HCT116 (cell line): Measurements from ENCODE around the gene CLTC. TPM values are rescaled to one million over a fixed set of nuclear protein-coding genes. Genes with fewer than 3 reads are reported as not detected.

Source experiments
- ATAC-seq: fragments of 200-7000 bp; cut with Tn5 transposase; 2 replicates; pipeline ENCODE4 v1.9.1; 2020; ENCODE audit warnings: mild to moderate bottlenecking, moderate library complexity
- BruUV-seq: library from RNA; stranded (reverse); fragments of 400-500 nt; replicated peaks from 2 replicates; lab custom pipeline; 2021; lab: Mats Ljungman, UMichigan
- CTCF ChIA-PET: fragments of 300-600 bp; sonication (Branson Sonifier 250); formaldehyde crosslinking; loops from one replicate; lab custom pipeline; 2021; ENCODE audit warnings: antibody characterized with exemption; lab: Charles Lee
- POLR2A ChIA-PET: fragments of 300-600, 350-600 bp; sonication (Branson Sonifier 250); formaldehyde crosslinking; loops from one replicate; lab custom pipeline; 2021; ENCODE audit warnings: antibody characterized with exemption; lab: Charles Lee
- RAD21 ChIA-PET, 2 experiments: fragments of 300-600 bp; sonication (Branson Sonifier 250); formaldehyde crosslinking; loops; one replicate each; lab custom pipeline; 2023; ENCODE audit warnings: low total read pairs in 2 of 2; ENCODE audit not compliant: uncharacterized antibody in 2 of 2, unreplicated experiment in 2 of 2, low non-redundant PET in 1 of 2; lab: Charles Lee
- DNase-seq: peaks from one replicate; pipeline ENCODE4 v3.0.0-alpha.2; 2010; ENCODE audit warnings: low read depth, low spot score
- H2AFZ ChIP-seq: fragments of 200-600 bp; shearing (Covaris generic), sonication (generic); 2 replicates; pipeline ENCODE4 v1.6.1; 2017; ENCODE audit warnings: low read depth, mixed run types, mixed read lengths, antibody characterized with exemption, low read length; ENCODE audit not compliant: poor library complexity, severe bottlenecking
- H3K27ac ChIP-seq: 2 replicates; pipeline ENCODE4 v1.5.1; 2012; ENCODE audit warnings: low read depth, low read length
- H3K27me3 ChIP-seq: fragments of 200-600 bp; sonication (generic); 2 replicates; pipeline ENCODE4 v1.6.1; 2016; ENCODE audit warnings: mixed run types, low read length, mixed read lengths; ENCODE audit not compliant: insufficient read depth
- H3K36me3 ChIP-seq, 2 experiments: fragments of 200-500 bp in 1 of 2; fragments of 200-600 bp in 1 of 2; sonication (Bioruptor generic) in 1 of 2; sonication (generic) in 1 of 2; 2 replicates each; pipeline versions ENCODE4 v1.5.1 to v1.6.1; 2014 to 2016; ENCODE audit warnings: low read length in 2 of 2, inconsistent platforms in 1 of 2, mixed read lengths in 1 of 2, mixed run types in 1 of 2; ENCODE audit not compliant: insufficient read depth in 2 of 2, control insufficient read depth in 1 of 2
- H3K4me1 ChIP-seq, 2 experiments: fragments of 200-600 bp in 1 of 2; sonication (generic) in 1 of 2; 2 replicates each; pipeline versions ENCODE4 v1.5.1 to v1.6.1; 2012 to 2017; ENCODE audit warnings: low read length in 2 of 2, inconsistent platforms in 1 of 2, mild to moderate bottlenecking in 1 of 2, mixed read lengths in 1 of 2, mixed run types in 1 of 2, moderate library complexity in 1 of 2; ENCODE audit not compliant: insufficient read depth in 2 of 2, control insufficient read depth in 1 of 2
- H3K4me2 ChIP-seq: fragments of 200-600 bp; sonication (generic); 2 replicates; pipeline ENCODE4 v1.6.1; 2017; ENCODE audit warnings: mixed run types, low read length, mixed read lengths
- H3K4me3 ChIP-seq, 2 experiments: fragments of 200-600 bp in 1 of 2; sonication (generic) in 1 of 2; replicated peaks in 1 of 2; 2 replicates each; pipeline ENCODE4 v1.5.1; 2011 to 2016; ENCODE audit warnings: low read length in 2 of 2, control low read depth in 1 of 2, low read depth in 1 of 2, mild to moderate bottlenecking in 1 of 2, mixed read lengths in 1 of 2, mixed run types in 1 of 2
- H3K79me2 ChIP-seq: fragments of 200-600 bp; sonication (generic); 2 replicates; pipeline ENCODE4 v1.6.1; 2017; ENCODE audit warnings: mild to moderate bottlenecking, mixed run types, low read length, moderate library complexity, mixed read lengths; ENCODE audit not compliant: insufficient read depth
- H3K9ac ChIP-seq: fragments of 200-600 bp; sonication (generic); 2 replicates; pipeline ENCODE4 v1.6.1; 2016; ENCODE audit warnings: low read length, mixed read lengths
- H3K9me2 ChIP-seq: fragments of 200-600 bp; sonication (generic), shearing (Covaris generic); 2 replicates; pipeline ENCODE4 v1.6.1; 2017; ENCODE audit warnings: mixed run types, mild to moderate bottlenecking, moderate library complexity; ENCODE audit not compliant: insufficient read depth
- H3K9me3 ChIP-seq, 2 experiments: fragments of 200-500 bp in 1 of 2; fragments of 200-600 bp in 1 of 2; sonication (Bioruptor generic) in 1 of 2; sonication (generic) in 1 of 2; 2 replicates each; pipeline ENCODE4 v1.6.1; 2014 to 2017; ENCODE audit warnings: low read length in 2 of 2, mixed read lengths in 2 of 2, inconsistent platforms in 1 of 2, low read depth in 1 of 2, mild to moderate bottlenecking in 1 of 2, mixed run types in 1 of 2, moderate library complexity in 1 of 2; ENCODE audit not compliant: control insufficient read depth in 1 of 2, insufficient read depth in 1 of 2
- H4K20me1 ChIP-seq: fragments of 200-600 bp; sonication (generic), shearing (Covaris generic); 2 replicates; pipeline ENCODE4 v1.6.1; 2017; ENCODE audit warnings: mixed run types, mild to moderate bottlenecking, moderate library complexity; ENCODE audit not compliant: insufficient read depth
- CBX3 ChIP-seq: IDR thresholded peaks from 2 replicates; pipeline ENCODE4 v1.6.1; 2012; ENCODE audit warnings: low read depth
- CEBPB ChIP-seq: IDR thresholded peaks from 2 replicates; pipeline ENCODE4 v1.6.1; 2012; ENCODE audit warnings: low read depth
- CTCF ChIP-seq, 3 experiments: fragments of 200-600 bp in 1 of 3; sonication (generic) in 1 of 3; IDR thresholded peaks in 2 of 3; conservative IDR thresholded peaks in 1 of 3; 2 replicates each; pipeline ENCODE4 v1.5.1; 2012 to 2017; ENCODE audit warnings: low read depth in 2 of 3, low read length in 2 of 3, antibody characterized with exemption in 1 of 3, borderline replicate concordance in 1 of 3, control low read depth in 1 of 3, mild to moderate bottlenecking in 1 of 3, mixed read lengths in 1 of 3, mixed run types in 1 of 3, moderate library complexity in 1 of 3; ENCODE audit not compliant: insufficient read depth in 1 of 3
- ELF1 ChIP-seq: IDR thresholded peaks from 2 replicates; pipeline ENCODE4 v1.6.1; 2012; ENCODE audit warnings: low read depth, borderline replicate concordance
- EZH2 ChIP-seq: fragments of 200-600 bp; sonication (generic); IDR thresholded peaks from 2 replicates; pipeline ENCODE4 v1.6.1; 2017; ENCODE audit warnings: antibody characterized with exemption, mixed run types
- JUND ChIP-seq: IDR thresholded peaks from 2 replicates; pipeline ENCODE4 v1.6.1; 2012
- POLR2A ChIP-seq: IDR thresholded peaks from 2 replicates; pipeline ENCODE4 v1.7.0; 2011; ENCODE audit warnings: borderline replicate concordance; ENCODE audit not compliant: insufficient read depth, insufficient read length; ENCODE audit errors: extremely low read depth
- POLR2AphosphoS5 ChIP-seq: IDR thresholded peaks from 2 replicates; pipeline ENCODE4 v1.6.1; 2011; ENCODE audit warnings: mild to moderate bottlenecking, low read depth, low read length, moderate library complexity
- RAD21 ChIP-seq: IDR thresholded peaks from 2 replicates; pipeline ENCODE4 v1.6.1; 2012; ENCODE audit warnings: low read depth, mild to moderate bottlenecking
- SP1 ChIP-seq: IDR thresholded peaks from 2 replicates; pipeline ENCODE4 v1.6.1; 2012; ENCODE audit warnings: low read depth
- SRF ChIP-seq: IDR thresholded peaks from 2 replicates; pipeline ENCODE4 v1.6.1; 2012; ENCODE audit warnings: low read depth
- TCF7L2 ChIP-seq: IDR thresholded peaks from 2 replicates; pipeline ENCODE4 v1.7.0; 2011; ENCODE audit warnings: borderline replicate concordance, inconsistent platforms; ENCODE audit not compliant: insufficient read depth, insufficient read length; ENCODE audit errors: extremely low read depth
- YY1 ChIP-seq: IDR thresholded peaks from 2 replicates; pipeline ENCODE4 v1.6.1; 2011; ENCODE audit warnings: low read length, low read depth, moderate library complexity, mild to moderate bottlenecking; ENCODE audit not compliant: insufficient replicate concordance; ENCODE audit errors: extremely low read depth
- ZFX ChIP-seq: fragments of 450-650 bp; IDR thresholded peaks from 2 replicates; pipeline ENCODE4 v1.6.1; 2017
- intact Hi-C: fragments of 100-400 bp; cut with micrococcal nuclease; formaldehyde crosslinking; loops from 2 replicates; pipeline ENCODE4 v1.10.0; 2022
- total RNA-seq: library from RNA; stranded (reverse); gene quantifications from one replicate; pipeline ENCODE4 v1.2.1, GENCODE V29; 2021; ENCODE audit not compliant: unreplicated experiment

Gene CLTC
- total RNA-seq, 1 experiment from 2014 or later = 351 TPM

- no peak for TF ChIP-seq EZH2
- TF ChIP-seq YY1 = no peak
Observed at GRCh38 chr17:59695945-59696681, 76.4 kb downstream of the CLTC start (continued).

GRCh38 chr17:59696682-59697277 is 77.1 kb downstream of the CLTC start:
- ChIA-PET POLR2A (interaction anchor here (2.6 kb wide), 1 partner anchor 11 kb away, joined by 12 read pairs; the partner anchor contains the start of genes PTRH2 and VMP1), RAD21 (no interaction called here), CTCF (no interaction called here)
- no TSS peak for BruUV-seq
- Histone ChIP-seq H3K79me2 (peaks cover 92% of the 10 kb centered on the region), H3K27me3 (no peaks in the 10 kb centered on the region), H2AFZ (no peak overlapping the region), H3K4me3 (no peak overlapping the region), H3K36me3 (peaks cover 56 to 79% of the 10 kb centered on the region in 2 experiments), H3K27ac (no peak overlapping the region), H3K4me2 (no peak overlapping the region), H3K9ac (no peak overlapping the region), H3K4me1 (no peaks in the 10 kb centered on the region), H3K9me3 (no peaks in the 10 kb centered on the region), H4K20me1 (peaks cover 77% of the 10 kb centered on the region), H3K9me2 (no peaks in the 10 kb centered on the region)
- ATAC-seq = peak; percentile 24; the same call in 1 of the 2 replicates
- no peak for TF ChIP-seq JUND
- TF ChIP-seq POLR2AphosphoS5 = peak; percentile 42; the same call in 1 of the 2 replicates
- intact Hi-C loops = no loop called here
- no peak for DNase-seq

GRCh38 chr17:59698143-59698542 is 78.4 kb downstream of the CLTC start:
- Histone ChIP-seq H2AFZ (no peak overlapping the region), H3K9ac (no peak overlapping the region), H3K79me2 (peaks cover 99% of the 10 kb centered on the region), H3K4me1 (no peaks in the 10 kb centered on the region), H3K27me3 (no peaks in the 10 kb centered on the region), H3K4me3 (no peak overlapping the region), H3K9me3 (no peaks in the 10 kb centered on the region), H3K27ac (no peak overlapping the region), H3K9me2 (no peaks in the 10 kb centered on the region), H4K20me1 (peaks cover 90% of the 10 kb centered on the region), H3K4me2 (no peak overlapping the region), H3K36me3 (peaks cover 55 to 83% of the 10 kb centered on the region in 2 experiments)
- RAD21 ChIA-PET = no interaction called here
- intact Hi-C loops = no loop called here
- no peak for ATAC-seq
- BruUV-seq = no TSS peak
- CTCF ChIA-PET = no interaction called here
- DNase-seq = no peak
- no peak for TF ChIP-seq EZH2
- TF ChIP-seq JUND = no peak
- TF ChIP-seq SP1 = no peak
- TF ChIP-seq RAD21 = no peak
- no peak for TF ChIP-seq TCF7L2
- no peak for TF ChIP-seq ELF1
- TF ChIP-seq POLR2A = no peak
- TF ChIP-seq ZFX = no peak
- no peak for TF ChIP-seq CEBPB
- TF ChIP-seq CBX3 = no peak
- TF ChIP-seq CTCF (IDR thresholded peaks at IDR 0.05 in 2 of 3, conservative IDR thresholded peaks at IDR 0.05 in 1 of 3; ENCODE audit: borderline replicate concordance in 1 of 3, insufficient read depth in 1 of 3, low read depth in 2 of 3, low read length in 2 of 3) = no peak
- no peak for TF ChIP-seq SRF
- POLR2A ChIA-PET = interaction anchor here (2.6 kb wide), 1 partner anchor 9 kb away, joined by 12 read pairs; the partner anchor contains the start of genes PTRH2 and VMP1
